Transverse colon (tissue), 4 donors: ENCODE data around the gene CCDC88C. TPM values are rescaled to one million over a fixed set of nuclear protein-coding genes. Genes with fewer than 3 reads are reported as not detected.

ENCODE experiments used
- DNase-seq: peaks from one replicate; pipeline ENCODE4 v3.0.0-alpha.2; 2019
- H3K27ac ChIP-seq, 4 donors: fragments of 200-600 bp; sonication (generic); 2 replicates each; pipeline ENCODE4 v1.5.1; 2016 to 2018; ENCODE audit warnings: inconsistent platforms in 4 of 4
- H3K27me3 ChIP-seq: fragments of 200-600 bp; sonication (generic); 2 replicates; pipeline ENCODE4 v1.5.1; 2017; ENCODE audit warnings: inconsistent platforms
- H3K36me3 ChIP-seq, 4 donors: fragments of 200-600 bp; sonication (generic); 2 replicates each; pipeline ENCODE4 v1.5.1; 2017 to 2019; ENCODE audit warnings: inconsistent platforms in 4 of 4
- H3K4me1 ChIP-seq, 4 donors: fragments of 200-600 bp; sonication (generic); 2 replicates each; pipeline ENCODE4 v1.5.1; 2017 to 2020; ENCODE audit warnings: inconsistent platforms in 4 of 4
- H3K4me3 ChIP-seq, 4 donors: fragments of 200-600 bp; sonication (generic); 1 replicate in 1 of 4; 2 replicates in 3 of 4; pipeline versions ENCODE4 v1.5.1 to v1.6.1; 2017 to 2019; ENCODE audit warnings: inconsistent platforms in 4 of 4
- H3K9me3 ChIP-seq, 2 donors: fragments of 200-600 bp; sonication (generic); 2 replicates each; pipeline ENCODE4 v1.5.1; 2017 to 2019; ENCODE audit warnings: inconsistent platforms in 2 of 2
- CTCF ChIP-seq, 5 experiments: fragments of 200-600 bp in 3 of 5; fragments of 450-650 bp in 2 of 5; sonication (generic) in 3 of 5; IDR thresholded peaks; 1 replicate in 2 of 5; 2 replicates in 3 of 5; pipeline ENCODE4 v1.5.1; 2016 to 2017; ENCODE audit warnings: antibody characterized with exemption in 5 of 5, inconsistent platforms in 3 of 5, mild to moderate bottlenecking in 2 of 5, moderate library complexity in 1 of 5
- EP300 ChIP-seq: sonication (generic); formaldehyde crosslinking; IDR thresholded peaks from one replicate; pipeline ENCODE4 v1.6.1; 2017; ENCODE audit warnings: antibody characterized with exemption, low read depth
- POLR2A ChIP-seq: fragments of 450-650 bp; IDR thresholded peaks from one replicate; pipeline ENCODE4 v1.6.1; 2016; ENCODE audit warnings: antibody characterized with exemption, mild to moderate bottlenecking, moderate library complexity
- POLR2AphosphoS5 ChIP-seq, 3 donors: sonication (generic); formaldehyde crosslinking; IDR thresholded peaks; one replicate each; pipeline ENCODE4 v1.6.1; 2016; ENCODE audit warnings: antibody characterized with exemption in 3 of 3
- WGBS, 2 donors: methylation state at CpG; one replicate each; pipeline ENCODE4 v1.1.5; 2018; ENCODE audit warnings: low coverage in 1 of 2; 5-methylcytosine and 5-hydroxymethylcytosine counted together
- in situ Hi-C, 4 donors: fragments of 200-750 bp; cut with MboI; loops; one replicate each; pipeline versions ENCODE4 v1.15.0 to v1.15.1; 2017; ENCODE audit warnings: low sequenced_read_pairs in 3 of 4, low pct_ligation_motif_present in 1 of 4, low pct_unique_long_range_greater_than_20kb in 1 of 4
- intact Hi-C: fragments of 100-400 bp; cut with DNase I; formaldehyde crosslinking; loops from one replicate; pipeline ENCODE4 v1.15.1; 2023; ENCODE audit warnings: low total_unique reads
- total RNA-seq, 4 donors: library from RNA; depleted of rRNA; stranded (reverse); fragments of >200 nt; gene quantifications; one replicate each; pipeline ENCODE4 v1.1.0, GENCODE V29; 2016

The CCDC88C gene
- total RNA-seq, 4 donors from 2014 or later, result 29.5 to 171 (median 60.3) TPM

GRCh38 chr14:91374287-91374878, 43.2 kb downstream of the CCDC88C start:
- WGBS, 2 donors, result 76 to 80% methylated on average over 3 to 7 of the region's 7 CpGs
- no peaks in the 10 kb centered on the region for H3K36me3 ChIP-seq
- H3K27ac ChIP-seq, result peak overlapping the region; percentile 44 to 58 (median 48)
- H3K27me3 ChIP-seq, result no peaks in the 10 kb centered on the region
- DNase-seq, result no peak
- in situ Hi-C loops (no loop called here), intact Hi-C loops (no loop called here)
- no peak for TF ChIP-seq POLR2A
- TF ChIP-seq EP300, result no peak
- no peak for TF ChIP-seq POLR2AphosphoS5 (IDR thresholded peaks at IDR 0.05)
- TF ChIP-seq CTCF (IDR thresholded peaks at IDR 0.05), result no peak
- H3K4me1 ChIP-seq, result peaks cover 18 to 78% (median 49%) of the 10 kb centered on the region in 4 donors
- no peak overlapping the region for H3K4me3 ChIP-seq
- H3K9me3 ChIP-seq, result no peaks in the 10 kb centered on the region

- Histone ChIP-seq H3K9me3 (no peaks in the 10 kb centered on the region), H3K4me3 (no peak overlapping the region), H3K36me3 (no peaks in the 10 kb centered on the region), H3K4me1 (peaks cover 18 to 72% (median 42%) of the 10 kb centered on the region in 4 donors), H3K27ac (peak overlapping the region; percentile 44 to 58 (median 48)), H3K27me3 (no peaks in the 10 kb centered on the region)
- TF ChIP-seq EP300, result no peak
- no peak for TF ChIP-seq CTCF (IDR thresholded peaks at IDR 0.05)
- no peak for TF ChIP-seq POLR2AphosphoS5 (IDR thresholded peaks at IDR 0.05)
- no peak for TF ChIP-seq POLR2A
- intact Hi-C loops (no loop called here), in situ Hi-C loops (no loop called here)
- DNase-seq, result no peak
- 55 to 63% methylated on average over 2 to 11 of the region's 11 CpGs for WGBS, 2 donors
Measured at GRCh38 chr14:91373591-91374254, 43.9 kb downstream of the CCDC88C start.

- no peaks in the 10 kb centered on the region for H3K9me3 ChIP-seq
- TF ChIP-seq POLR2AphosphoS5 (IDR thresholded peaks at IDR 0.05), result no peak
- no peak for TF ChIP-seq POLR2A
- no peak for TF ChIP-seq CTCF (IDR thresholded peaks at IDR 0.05)
- TF ChIP-seq EP300, result no peak
- H3K27me3 ChIP-seq, result no peaks in the 10 kb centered on the region
- DNase-seq, result peak; percentile 55
- H3K4me1 ChIP-seq, result peaks cover 13 to 64% (median 34%) of the 10 kb centered on the region in 4 donors
- H3K36me3 ChIP-seq, result no peaks in the 10 kb centered on the region
- H3K4me3 ChIP-seq, result no peak overlapping the region
- in situ Hi-C loops (no loop called here), intact Hi-C loops (no loop called here)
- 47% methylated on average over 17 of the region's 17 CpGs; no CpG with 5 or more reads in 1 of the 2 donors for WGBS, 2 donors
- peak overlapping the region; percentile 44 to 58 (median 48) for H3K27ac ChIP-seq
Measured at GRCh38 chr14:91372671-91373495, 44.7 kb downstream of the CCDC88C start.

- WGBS, 2 donors, result 100% methylated on average over 2 of the region's 4 CpGs; no CpG with 5 or more reads in 1 of the 2 donors
- H3K27ac ChIP-seq, result peak overlapping the region in 3 of 4 donors; percentile 27 to 51 (median 31)
Measured at GRCh38 chr14:91371990-91372375, 45.6 kb downstream of the CCDC88C start.

More at GRCh38 chr14:91371990-91372375, 45.6 kb downstream of the CCDC88C start:
- no peak for DNase-seq
- TF ChIP-seq CTCF (IDR thresholded peaks at IDR 0.05) (no peak), POLR2AphosphoS5 (IDR thresholded peaks at IDR 0.05) (no peak)
- no peaks in the 10 kb centered on the region for H3K9me3 ChIP-seq
- H3K36me3 ChIP-seq, result no peaks in the 10 kb centered on the region
- intact Hi-C loops, result no loop called here
- in situ Hi-C loops, result no loop called here
- H3K27me3 ChIP-seq, result no peaks in the 10 kb centered on the region
- H3K4me1 ChIP-seq, result peaks cover 7 to 55% (median 28%) of the 10 kb centered on the region in 4 donors
- H3K4me3 ChIP-seq, result no peak overlapping the region
